Coronary artery (tissue), 2 donors: Measurements from ENCODE around the gene THOC3.
"Not testable (repeated sequence)": the region's sequence is repeated elsewhere in the genome, so short reads cannot be mapped to it uniquely, and the experiment has no call there.

ENCODE experiments used
- DNase-seq: peaks from one replicate; pipeline ENCODE4 v3.0.0-alpha.2; 2017; ENCODE audit warnings: low spot score
- H3K27ac ChIP-seq, 2 donors: fragments of 200-600 bp; sonication (generic); one replicate each; pipeline ENCODE4 v1.5.1; 2016 to 2019
- H3K4me3 ChIP-seq: fragments of 200-600 bp; sonication (generic); 2 replicates; pipeline ENCODE4 v1.5.1; 2016; ENCODE audit warnings: mild to moderate bottlenecking, moderate library complexity
- CTCF ChIP-seq: fragments of 200-600 bp; sonication (generic); IDR thresholded peaks from one replicate; pipeline ENCODE4 v1.5.1; 2019; ENCODE audit warnings: antibody characterized with exemption

Gene THOC3

GRCh38 chr5:175948329-175949108 is 19.6 kb downstream of the THOC3 start:
- H3K4me3 ChIP-seq, DNase-seq, H3K27ac ChIP-seq: not testable (repeated sequence)

GRCh38 chr5:175943253-175943652 is 24.9 kb downstream of the THOC3 start:
- H3K27ac ChIP-seq, DNase-seq, H3K4me3 ChIP-seq: not testable (repeated sequence)

- not testable (repeated sequence) for H3K27ac ChIP-seq, H3K4me3 ChIP-seq, DNase-seq
Observed at GRCh38 chr5:175940632-175941031, 27.5 kb downstream of the THOC3 start.

GRCh38 chr5:175938489-175938888 is 29.6 kb downstream of the THOC3 start:
- not testable (repeated sequence) for H3K27ac ChIP-seq

DNA sequence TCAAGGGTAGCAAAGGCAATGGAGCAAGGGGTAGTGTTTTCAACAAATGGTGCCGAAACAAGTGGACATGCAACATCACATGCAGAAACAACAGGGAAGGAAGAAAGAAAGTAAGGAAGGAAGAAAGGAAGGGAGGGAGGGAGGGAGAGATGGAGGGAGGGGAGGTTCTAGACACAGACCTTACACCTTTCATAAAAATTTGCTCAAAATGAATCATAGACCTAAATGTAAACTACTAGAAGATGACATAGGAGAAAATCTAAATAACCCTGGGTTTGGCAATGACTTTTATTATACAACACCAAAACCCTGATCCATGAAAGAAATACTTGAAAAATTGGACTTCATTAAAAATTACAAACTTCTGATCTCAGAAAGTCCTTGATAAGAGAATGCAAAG is 39.4 kb downstream of the THOC3 start:
- not testable (repeated sequence) for H3K27ac ChIP-seq, DNase-seq, H3K4me3 ChIP-seq

More at GRCh38 chr5:175938489-175938888, 29.6 kb downstream of the THOC3 start:
- not testable (repeated sequence) for DNase-seq, H3K4me3 ChIP-seq

- H3K27ac ChIP-seq, DNase-seq, H3K4me3 ChIP-seq: not testable (repeated sequence)
Observed at GRCh38 chr5:175925106-175925505, 43.0 kb downstream of the THOC3 start.

DNA sequence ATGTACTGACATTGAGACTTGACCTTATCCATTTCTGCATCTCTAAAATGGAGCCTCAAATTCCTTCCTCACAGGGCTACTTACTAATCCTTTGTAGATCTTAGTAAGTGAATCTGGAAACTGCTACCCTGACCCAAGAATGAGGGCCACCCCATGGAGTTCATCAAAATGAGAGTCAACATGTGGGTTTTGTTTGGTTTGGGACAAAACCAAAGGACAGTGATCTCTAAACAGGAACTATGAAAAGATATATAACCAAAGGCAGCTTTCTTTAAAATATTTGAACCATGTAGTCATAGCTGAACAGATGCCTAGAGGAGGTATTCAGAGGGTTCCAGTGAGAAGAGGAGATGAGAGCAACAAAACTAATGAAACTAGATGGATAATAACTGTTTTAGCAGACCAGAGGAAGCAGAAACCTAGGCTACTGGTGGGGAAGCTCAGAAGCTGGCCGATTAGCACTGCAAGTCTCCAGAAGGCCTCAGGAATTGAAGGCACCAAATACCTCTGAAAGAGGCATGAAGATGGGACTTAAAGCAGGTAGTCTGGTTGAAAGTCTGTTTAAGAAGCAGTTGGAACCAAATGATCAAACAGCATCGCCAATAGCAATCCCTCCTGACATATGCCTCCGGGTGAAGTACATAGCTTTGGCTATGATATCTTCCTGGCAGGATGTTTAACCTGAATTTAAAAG is 45.8 kb downstream of the THOC3 start:
- H3K27ac ChIP-seq = no peak overlapping the region
- no peak for TF ChIP-seq CTCF
- DNase-seq = no peak
- no peak overlapping the region for H3K4me3 ChIP-seq

- TF ChIP-seq CTCF = no peak
- Histone ChIP-seq H3K27ac (no peak overlapping the region), H3K4me3 (no peak overlapping the region)
- no peak for DNase-seq
Observed at GRCh38 chr5:175921061-175921730, 46.9 kb downstream of the THOC3 start.

- no peak for DNase-seq
- Histone ChIP-seq H3K4me3 (no peak overlapping the region), H3K27ac (no peak overlapping the region)
- no peak for TF ChIP-seq CTCF
Observed at GRCh38 chr5:175920231-175920811, 47.8 kb downstream of the THOC3 start.

DNA sequence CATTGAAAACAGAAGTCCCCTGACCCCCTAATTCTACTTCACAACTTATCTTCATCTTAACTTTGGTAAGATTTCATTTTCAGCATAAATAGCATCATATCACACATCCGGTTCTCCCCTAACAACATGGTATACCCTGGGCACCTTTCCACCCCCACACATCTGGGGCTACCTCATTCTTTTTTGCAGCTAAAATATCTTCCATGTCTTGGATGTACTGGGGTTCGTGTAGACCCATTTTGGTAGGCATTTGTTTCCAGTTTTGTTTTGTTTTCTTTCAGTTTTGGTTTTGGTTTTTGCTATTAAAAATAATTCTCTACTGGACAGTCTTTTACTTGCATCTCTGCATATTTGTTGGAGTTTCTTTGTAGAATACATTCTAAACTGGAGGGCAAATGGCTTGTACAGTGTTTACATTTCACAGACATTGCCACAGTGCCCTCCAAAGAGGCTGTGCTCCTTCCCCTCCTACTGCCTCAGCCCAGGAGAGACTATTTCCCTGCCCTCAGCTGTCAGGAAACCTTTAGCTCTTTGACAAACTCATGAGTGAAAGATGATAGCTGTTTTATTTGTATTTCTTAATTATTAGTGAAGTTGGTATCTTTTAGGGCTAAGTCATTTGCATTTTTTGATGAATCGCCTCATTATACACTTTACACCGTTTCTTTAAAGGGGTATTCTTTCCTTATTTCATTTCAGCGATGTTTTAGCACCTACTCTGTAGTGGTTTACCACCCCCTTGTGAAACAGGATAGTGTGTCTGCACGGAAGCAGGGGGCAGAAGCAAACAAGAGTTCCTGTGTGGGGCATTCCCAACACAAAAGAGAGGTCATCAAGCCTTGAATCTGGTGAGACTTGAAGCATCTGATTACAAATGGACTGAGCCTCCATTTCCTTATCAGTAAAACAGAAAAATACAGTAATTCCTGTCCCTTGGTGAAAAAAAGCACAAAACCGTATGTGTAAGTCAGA is 52.8 kb downstream of the THOC3 start:
- H3K4me3 ChIP-seq, DNase-seq, H3K27ac ChIP-seq: not testable (repeated sequence)

- H3K4me3 ChIP-seq, DNase-seq, H3K27ac ChIP-seq: not testable (repeated sequence)
Observed at GRCh38 chr5:175913835-175914672, 54.1 kb downstream of the THOC3 start.

GRCh38 chr5:175910072-175910471 is 58.0 kb downstream of the THOC3 start:
- peak; percentile 58 for DNase-seq
- not testable (repeated sequence) for H3K4me3 ChIP-seq, H3K27ac ChIP-seq
